NCI-H2196 (cell line): ENCODE measurements around the gene S100A7A.
"Not testable (repeated sequence)": the region's sequence is repeated elsewhere in the genome, so short reads cannot be mapped to it uniquely, and the experiment has no call there.

Source experiments
- DNase-seq: peaks from one replicate; lab custom pipeline; 2025; ENCODE audit not compliant: unreplicated experiment; lab: John Stamatoyannopoulos, UW

Gene S100A7A

DNA sequence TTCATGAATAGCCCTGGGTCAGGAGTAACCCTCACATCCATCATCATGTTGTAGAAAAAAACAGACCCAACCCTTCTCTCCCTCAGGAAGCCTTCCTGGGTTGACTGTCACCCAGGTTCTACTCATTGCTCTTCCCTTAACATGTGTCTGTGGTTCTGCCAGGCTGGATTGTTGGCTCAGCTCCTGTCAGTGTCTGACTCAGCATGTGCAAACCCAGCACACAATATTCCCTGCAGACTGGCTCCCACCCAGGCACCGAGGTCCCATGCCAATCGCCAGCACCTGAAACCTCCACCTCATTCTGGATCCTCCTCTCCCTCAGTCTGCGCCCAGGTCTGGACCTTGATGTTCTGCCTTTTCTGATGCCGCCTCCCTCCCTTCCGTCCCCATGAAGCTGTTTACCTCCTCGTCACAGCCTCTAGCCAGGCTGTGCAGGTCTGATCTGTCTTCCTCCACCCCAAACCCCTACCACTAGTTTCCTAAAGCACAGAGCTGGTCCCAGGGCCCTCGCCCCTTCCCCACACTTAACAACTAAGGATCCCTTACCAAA is 21.1 kb upstream of the S100A7A start:
- no peak for DNase-seq

DNA sequence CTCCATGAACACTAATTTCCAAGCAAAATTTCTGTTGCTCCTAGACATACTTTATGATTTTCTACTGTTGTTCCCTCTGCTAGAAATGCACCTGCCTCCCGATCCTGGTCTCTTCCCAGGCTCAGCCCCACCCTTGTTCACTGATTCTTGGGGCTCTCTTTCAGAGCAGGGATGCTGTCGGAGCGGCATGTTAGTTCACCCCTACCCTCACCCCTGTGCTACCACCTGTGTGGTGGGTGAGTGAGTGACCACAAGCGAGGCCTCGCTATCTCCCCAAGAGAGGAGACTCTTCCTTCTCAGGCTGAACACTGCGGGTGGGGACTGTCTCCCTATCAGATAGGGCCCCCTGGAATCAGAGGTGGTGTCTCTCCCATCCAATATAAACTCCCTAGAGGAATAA is 20.5 kb upstream of the S100A7A start:
- no peak for DNase-seq

GRCh38 chr1:153396461-153396860 is 19.9 kb upstream of the S100A7A start:
- DNase-seq: no peak

GRCh38 chr1:153397051-153397923 is 19.0 kb upstream of the S100A7A start:
- DNase-seq: no peak

DNA sequence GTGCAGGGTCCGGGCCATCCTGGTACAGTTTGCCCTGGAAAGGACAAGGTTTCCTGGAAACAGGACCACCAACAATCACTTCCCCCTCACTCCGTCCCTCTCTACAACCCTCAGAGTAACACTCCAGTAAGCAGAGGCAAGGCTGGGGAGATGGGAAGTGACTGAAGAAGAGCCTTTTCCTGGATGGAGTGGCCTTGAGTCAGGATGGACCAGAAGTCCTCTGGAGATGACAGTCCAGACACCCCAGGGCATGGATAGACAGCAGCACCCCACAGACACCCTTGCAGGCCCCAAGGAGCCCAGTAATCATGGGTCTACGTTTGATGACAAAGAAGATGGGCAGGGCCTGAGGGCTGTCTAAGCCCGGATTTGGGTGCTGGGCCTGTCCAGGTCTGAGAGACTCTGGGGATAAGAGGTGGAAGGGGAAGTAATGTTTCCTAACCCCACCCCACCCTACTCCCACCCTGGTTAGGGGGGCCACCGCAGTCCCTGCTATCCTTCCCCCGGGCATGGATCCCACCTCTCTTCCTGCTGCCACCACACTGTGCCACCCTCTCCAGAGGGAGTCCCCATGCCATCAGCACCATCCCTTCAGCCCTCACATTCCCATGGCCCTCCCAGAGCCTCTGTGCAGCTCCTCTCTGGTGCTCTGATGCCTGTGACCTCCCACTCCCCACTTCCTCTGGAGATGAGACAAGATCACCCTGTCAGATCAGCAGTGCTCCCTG is 18.2 kb upstream of the S100A7A start:
- no peak for DNase-seq

GRCh38 chr1:153399401-153400055 is 16.8 kb upstream of the S100A7A start:
- no peak for DNase-seq

DNA sequence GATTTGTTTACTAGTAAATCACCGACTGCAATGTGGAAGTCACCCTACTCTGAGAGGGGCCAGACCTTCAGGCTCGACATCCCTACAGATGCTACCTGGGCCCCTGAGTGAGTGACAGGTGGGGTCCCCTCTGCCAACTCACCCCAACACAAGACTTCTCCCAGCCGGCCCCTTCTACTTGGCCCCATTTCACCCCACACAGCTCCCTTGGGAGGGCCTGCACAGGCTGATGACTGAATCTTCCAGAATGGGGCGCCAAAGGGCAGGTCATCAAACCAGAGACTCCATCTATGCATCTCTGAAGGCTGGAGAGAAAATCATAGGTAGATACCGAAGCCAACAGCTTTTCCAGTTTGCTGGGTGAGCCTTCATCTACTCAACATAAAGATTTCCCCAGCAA is 16.1 kb upstream of the S100A7A start:
- DNase-seq: peak; percentile 8

DNA sequence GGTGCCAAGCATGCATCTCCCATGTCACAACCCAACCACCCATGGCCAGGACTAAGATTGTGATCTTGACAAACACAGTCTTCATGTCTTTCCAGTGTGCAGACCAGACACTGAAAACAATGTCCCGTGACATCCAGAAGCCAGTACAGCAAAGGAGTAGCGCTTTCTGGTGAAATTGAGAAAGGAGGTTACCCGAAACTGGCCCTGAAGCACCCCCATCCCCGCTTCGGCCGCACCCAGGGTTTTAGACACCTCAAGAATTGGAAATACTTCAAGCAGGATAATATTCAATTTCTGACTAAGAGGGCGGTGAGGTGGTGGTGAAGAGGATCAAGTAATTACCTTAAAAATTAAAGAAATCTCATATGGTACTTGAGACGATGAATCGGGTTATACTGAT is 14.9 kb upstream of the S100A7A start:
- no peak for DNase-seq

GRCh38 chr1:153402226-153402625 is 14.1 kb upstream of the S100A7A start:
- no peak for DNase-seq

- DNase-seq: no peak
These were observed 12.8 kb upstream of the S100A7A start for GRCh38 chr1:153403421-153404085.

DNA sequence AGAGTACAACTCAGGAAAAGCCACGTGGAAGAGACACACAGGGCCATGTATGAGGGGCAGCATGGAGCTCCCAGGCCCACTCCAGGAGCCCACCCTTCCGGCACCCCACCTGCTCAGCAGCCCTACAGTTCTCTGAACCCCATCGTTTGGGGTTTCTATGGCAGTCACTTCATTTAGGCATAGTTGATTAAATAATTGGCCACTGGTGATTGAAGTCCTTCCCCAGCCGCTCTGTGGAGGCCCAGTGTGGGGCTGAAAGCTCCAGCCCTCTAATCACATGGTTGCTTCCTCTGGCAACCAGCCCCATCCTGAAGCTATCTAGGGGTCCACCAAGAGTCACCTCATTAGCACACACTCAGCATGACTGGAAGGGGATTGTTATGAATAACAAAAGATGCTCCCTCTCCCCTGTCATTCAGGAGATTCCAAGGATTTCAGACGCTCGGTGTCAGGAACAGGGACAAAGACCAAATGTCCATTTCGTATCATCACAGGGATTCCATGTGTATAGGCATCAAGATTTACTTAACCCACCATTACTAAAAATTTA is 12.2 kb upstream of the S100A7A start:
- no peak for DNase-seq

DNA sequence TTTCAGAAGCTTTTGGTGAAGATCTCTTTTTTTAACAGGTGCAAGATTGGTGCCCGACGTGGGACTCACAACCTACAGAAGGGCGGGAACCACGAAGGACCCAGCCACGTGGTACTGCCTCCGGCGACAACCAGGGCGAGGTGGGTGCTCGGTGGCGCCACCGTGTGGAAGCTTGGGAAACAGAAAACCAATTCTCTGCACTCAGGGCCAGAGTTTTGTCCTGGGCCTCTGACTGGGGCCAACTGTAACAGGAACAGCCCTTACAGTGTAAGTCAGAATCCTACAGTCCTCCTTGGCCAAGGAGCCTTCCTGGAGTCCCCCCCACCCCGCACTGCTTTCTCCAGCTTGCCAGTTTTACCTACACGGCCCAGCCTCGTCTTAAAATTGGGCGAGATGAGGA is 11.6 kb upstream of the S100A7A start:
- no peak for DNase-seq

DNA sequence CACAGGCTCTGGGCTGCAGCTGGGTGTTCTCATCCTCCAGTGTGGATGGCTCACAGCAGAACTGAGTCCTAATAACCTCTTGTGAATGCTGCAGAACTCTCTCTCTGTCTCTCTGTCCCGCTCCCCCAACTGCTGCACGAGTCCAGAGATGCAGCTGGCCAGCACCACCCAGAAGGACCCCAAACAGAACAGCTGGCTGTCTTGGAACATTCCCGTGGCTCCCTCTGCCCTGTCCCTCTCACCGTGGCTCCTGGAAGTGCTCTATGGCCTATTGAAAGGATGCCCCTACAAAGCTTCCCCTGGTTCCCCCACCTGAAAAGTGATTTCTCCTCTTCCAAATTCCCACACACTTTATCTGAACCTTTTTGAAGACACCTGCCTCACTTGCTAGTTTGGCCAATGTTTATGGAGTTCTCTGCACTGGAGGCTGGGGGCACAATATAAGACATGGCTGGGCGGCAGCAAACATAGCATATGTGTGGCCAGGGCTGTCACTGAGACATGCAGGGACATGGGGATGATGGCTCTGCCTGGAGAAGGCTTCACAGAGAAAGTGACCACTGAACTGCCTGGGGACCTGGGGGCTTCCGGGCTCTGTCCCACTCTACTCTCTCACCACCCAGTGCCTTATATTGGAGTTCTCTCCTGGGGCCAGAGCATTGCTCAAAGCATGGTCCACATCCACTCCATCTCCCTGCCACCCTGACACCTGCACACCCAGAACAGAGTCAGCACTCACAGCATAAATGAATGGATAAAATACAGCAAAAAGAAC is 10.3 kb upstream of the S100A7A start:
- DNase-seq: not testable (repeated sequence)

GRCh38 chr1:153407274-153407673 is 9.0 kb upstream of the S100A7A start:
- not testable (repeated sequence) for DNase-seq

GRCh38 chr1:153413961-153414360 is 2.4 kb upstream of the S100A7A start:
- not testable (repeated sequence) for DNase-seq

DNA sequence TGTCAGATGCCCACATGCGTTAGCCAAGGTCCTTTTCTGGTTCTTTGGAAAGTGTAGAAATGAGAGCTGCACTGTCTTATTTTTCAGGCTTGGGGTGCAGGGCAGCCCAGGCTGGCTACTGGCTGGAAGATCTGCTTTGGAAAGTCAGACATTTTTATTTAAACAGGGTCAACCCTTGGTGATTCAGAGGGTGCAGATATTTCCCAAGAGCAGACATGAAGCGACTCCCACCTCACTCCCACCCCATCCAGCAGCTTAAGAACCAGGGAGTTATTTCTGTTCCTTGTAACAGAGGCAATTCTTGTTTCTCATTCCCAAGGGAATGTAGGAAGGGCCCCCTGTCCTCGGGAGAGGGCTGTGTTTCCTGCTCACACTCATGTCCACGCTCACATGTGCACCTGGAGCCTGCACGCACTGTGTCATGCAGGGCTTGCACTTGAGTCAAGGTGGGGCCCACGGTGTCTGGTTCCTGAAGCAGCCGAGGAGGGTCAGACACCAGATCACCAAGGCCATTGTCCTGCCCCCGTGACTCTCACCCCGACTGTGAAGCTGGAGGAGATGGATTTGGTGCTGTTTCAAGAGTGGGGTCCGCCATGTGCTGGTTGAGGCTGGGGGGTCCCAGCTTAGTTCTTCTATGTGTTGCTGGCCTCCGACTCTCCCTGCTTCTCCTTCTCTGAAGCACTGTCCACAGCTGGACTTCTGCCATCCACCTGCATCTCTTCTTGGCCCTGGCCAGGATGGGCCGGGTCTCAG is 992 bp downstream of the S100A7A start:
- no peak for DNase-seq

DNA sequence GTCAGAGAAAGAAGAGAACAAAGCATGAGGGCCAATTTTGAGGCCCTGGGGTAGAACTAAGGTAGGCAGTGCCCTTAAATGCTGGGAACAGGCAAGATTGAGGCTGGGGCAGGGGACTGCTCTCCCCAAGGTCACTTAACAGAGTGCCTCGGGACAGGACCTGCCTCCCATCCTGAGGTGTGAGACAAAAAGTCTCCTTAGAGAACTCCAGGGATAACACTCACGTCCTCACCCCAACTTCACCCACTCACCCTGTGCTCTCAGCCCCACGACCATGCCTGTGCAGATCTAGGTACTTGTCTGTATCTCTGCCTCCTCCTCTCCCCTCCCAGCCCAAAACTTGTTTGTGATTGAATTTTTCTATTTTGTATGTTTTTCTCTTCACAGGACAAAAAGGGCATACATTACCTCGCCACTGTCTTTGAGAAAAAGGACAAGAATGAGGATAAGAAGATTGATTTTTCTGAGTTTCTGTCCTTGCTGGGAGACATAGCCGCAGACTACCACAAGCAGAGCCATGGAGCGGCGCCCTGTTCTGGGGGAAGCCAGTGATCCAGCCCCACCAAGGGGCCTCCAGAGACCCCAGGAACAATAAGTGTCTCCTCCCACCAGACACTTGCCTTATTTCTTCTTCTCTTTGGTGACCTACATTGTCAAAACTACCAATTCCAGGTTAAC is 2.6 kb downstream of the S100A7A start:
- not testable (repeated sequence) for DNase-seq

GRCh38 chr1:153419436-153419793 is 3.1 kb downstream of the S100A7A start:
- DNase-seq: not testable (repeated sequence)

GRCh38 chr1:153420306-153420705 is 4.0 kb downstream of the S100A7A start:
- no peak for DNase-seq
